ENCODE results near the gene NHP2.

GRCh38 chr5:178201927-178202235 lies 48.2 kb upstream of the NHP2 start:
- TF ChIP-seq CTCF (IDR thresholded peaks at IDR 0.05) (no peak), POLR2A (IDR thresholded peaks at IDR 0.05) (no peak)

All from adrenal gland (tissue), 5 donors.